ENCODE results near the gene CD300LG.

Gene CD300LG

DNA sequence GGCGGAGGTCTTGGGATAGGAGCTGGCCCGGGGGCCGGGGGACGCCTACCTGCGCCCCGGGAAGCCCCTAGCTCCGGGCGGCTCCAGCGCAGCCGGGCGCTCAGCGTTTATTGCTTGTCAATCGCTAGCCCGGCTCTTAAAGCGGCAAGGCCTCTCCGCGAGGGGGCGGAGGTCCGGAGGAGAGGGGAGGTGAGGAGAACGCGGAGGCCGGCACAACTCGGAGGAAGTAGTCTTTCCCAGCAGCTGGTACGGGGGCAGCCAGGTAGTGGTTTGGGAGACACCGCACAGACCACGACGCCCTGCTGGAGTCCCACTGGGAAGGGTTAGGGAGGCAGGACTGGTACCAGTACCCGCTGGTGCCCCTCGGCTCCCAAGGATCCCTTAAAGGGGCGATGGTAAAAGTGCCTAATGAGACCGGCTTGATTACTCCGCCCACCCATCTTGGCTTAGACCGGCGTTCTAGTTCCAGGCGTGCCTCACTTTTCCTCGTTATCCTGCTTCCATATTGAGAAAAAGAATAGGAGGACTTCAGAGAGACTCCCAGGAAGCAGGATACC is 60.5 kb downstream of the CD300LG start, which contains the start of gene MPP2:
TSS of gene MPP2 (minus strand) at position 112 of the 557 bp plus-strand sequence. CDS start 3,076 bp downstream, outside the sequence.
- no peak for DNase-seq (ENCODE audit: low spot score)

DNA sequence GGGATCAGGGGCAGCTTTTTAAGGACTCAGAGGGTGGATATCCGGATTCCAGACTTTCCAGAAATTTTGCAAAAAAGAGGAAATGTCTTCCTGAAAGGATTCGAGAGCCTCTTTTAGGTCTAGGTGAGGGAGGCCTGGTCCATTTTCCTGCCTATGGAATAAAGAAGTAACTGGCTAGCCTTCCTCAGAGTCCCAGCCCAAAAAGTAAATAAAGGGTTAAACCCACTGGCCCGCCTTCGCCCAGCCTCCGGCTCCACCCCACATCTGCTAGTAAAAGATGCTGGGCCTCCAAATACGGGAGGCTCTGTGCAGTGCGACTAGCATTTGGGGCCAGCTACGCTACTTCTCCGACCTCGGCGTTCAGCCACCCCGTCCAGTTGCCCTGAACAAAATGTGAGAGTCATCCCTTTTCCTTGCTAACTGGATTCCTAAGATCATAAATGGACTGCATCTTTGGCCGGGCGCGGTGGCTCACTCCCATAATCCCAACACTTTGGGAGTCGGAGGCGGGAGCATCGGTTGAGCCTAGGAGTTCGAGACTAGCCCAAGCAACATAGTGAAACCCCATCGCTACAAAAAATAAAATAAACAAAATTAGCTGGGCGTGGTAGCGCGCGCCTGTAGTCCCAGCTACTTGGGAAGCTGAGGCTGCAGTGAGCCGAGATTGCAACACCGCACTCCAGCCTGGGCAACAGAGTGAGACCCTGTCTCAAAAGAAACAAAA is 61.2 kb downstream of the CD300LG start:
- DNase-seq (ENCODE audit: low spot score), result peak; percentile 14

DNA sequence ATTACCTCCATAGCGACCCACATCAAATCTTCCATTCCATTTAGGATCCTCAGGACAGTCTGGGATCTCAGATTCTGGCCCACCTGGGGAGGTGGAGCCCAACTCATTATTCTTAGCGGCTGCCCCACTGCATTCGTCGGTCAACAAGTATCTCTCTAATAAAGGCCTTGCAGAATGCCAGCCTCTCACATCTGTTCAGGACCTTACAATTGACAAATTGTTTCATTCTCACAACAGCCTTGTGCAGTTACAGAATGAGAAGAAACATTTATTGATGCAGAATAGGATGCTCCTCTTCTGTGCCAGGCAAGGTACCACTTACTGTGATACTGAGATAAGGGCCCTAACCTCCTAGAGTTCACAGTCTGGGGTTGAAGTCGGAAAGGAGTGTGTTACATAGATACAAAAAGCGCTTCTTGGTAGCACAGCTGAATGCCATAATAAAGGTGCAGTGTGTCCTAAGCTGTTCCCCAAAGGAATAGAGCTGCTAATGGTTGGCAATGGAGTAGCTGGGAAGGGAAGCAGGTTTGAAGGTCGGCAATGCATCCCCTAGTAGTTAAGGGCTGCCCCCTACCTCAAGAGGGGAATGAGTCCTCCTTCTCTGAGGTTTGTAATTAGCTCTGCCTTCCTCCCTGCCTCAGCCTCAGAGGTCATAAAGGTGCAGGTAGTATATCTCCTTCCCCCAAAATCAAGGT is 62.7 kb downstream of the CD300LG start:
- no peak for DNase-seq (ENCODE audit: low spot score)

DNA sequence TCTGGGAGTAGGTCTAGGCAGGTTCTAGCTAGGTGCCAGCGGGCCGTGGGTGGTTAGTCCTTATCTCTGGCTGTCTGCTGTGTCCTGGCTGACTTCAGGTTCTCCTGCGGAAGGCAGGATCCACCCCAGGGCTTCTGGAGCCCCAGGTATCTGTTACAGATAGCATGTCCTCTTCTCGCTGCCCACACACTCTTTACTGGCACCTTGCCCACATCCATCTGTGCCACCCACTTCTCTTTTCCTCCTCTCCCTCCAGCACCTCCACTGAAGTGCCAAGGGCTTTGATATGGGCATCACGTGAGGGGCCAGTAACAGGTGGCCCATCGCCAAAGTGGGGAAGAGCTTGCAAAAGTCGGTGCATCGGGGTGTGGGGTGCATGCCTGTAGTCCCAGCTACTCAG is 64.9 kb downstream of the CD300LG start:
- DNase-seq (ENCODE audit: low spot score), result no peak

DNA sequence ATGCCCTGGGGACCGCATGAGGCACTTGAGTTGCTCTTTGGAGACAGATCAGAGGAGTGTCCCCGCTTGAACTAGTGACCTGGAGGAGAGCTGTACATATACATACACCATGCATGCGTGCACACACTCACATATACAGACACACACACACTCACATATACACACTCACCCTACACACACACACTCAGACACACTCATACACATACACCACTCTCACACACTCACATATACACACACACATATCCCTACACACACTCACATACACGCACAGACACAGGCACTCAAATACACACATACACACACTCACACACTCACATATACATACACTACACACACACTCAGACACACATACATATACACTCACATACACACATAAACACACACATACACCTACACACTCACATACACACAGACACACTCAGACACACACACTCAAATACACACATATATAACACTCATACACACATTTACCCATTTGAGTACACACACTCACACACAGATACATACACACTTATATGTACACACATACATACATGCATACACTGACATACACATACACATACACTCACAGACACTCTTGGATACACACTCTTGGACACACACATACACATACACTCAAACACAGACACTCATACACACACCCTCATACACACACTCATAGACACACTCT is 65.8 kb downstream of the CD300LG start:
- DNase-seq (ENCODE audit: low spot score), result no peak
